IMR-90 (cell line): ENCODE results near the gene RASGRP4. TPM values are rescaled to one million over a fixed set of nuclear protein-coding genes. Genes with fewer than 3 reads are reported as not detected.
"Not testable (repeated sequence)": the region's sequence is repeated elsewhere in the genome, so short reads cannot be mapped to it uniquely, and the experiment has no call there.

Source experiments
- ATAC-seq: fragments of 200-7000 bp; cut with Tn5 transposase; 2 replicates; pipeline ENCODE4 v1.9.1; 2020; ENCODE audit warnings: low read depth, mild to moderate bottlenecking, moderate library complexity
- BruUV-seq: library from RNA; stranded (reverse); fragments of 400-500 nt; replicated peaks from 2 replicates; lab custom pipeline; 2021; lab: Mats Ljungman, UMichigan
- CTCF ChIA-PET: fragments of 300-600 bp; formaldehyde crosslinking; extraction: SDS; loops from one replicate; lab custom pipeline; 2021; ENCODE audit warnings: antibody characterized with exemption; lab: Yijun Ruan, JAX
- POLR2A ChIA-PET: fragments of 300-600 bp; sonication (Branson Sonifier 250); formaldehyde crosslinking; loops from one replicate; lab custom pipeline; 2022; ENCODE audit warnings: antibody characterized with exemption; ENCODE audit not compliant: unreplicated experiment; lab: Charles Lee
- DNase-seq: peaks from one replicate; pipeline ENCODE4 v3.0.0; 2013
- H2AFZ ChIP-seq: replicated peaks from 2 replicates; pipeline ENCODE3; 2013; ENCODE audit warnings: low read length, mild to moderate bottlenecking; ENCODE audit not compliant: poor library complexity
- H2AK5ac ChIP-seq: 2 replicates; pipeline ENCODE4 v1.6.1; 2013; ENCODE audit warnings: low read depth, low read length, inconsistent platforms
- H2AK9ac ChIP-seq: replicated peaks from 2 replicates; pipeline ENCODE3; 2013; ENCODE audit warnings: mild to moderate bottlenecking, low read depth, low read length, moderate library complexity; ENCODE audit not compliant: poor library complexity
- H2BK120ac ChIP-seq: 2 replicates; pipeline ENCODE4 v1.6.1; 2013; ENCODE audit warnings: low read depth, low read length, inconsistent platforms
- H2BK15ac ChIP-seq: 3 replicates; pipeline ENCODE4 v1.6.1; 2013; ENCODE audit warnings: low read depth, low read length, inconsistent platforms
- H2BK20ac ChIP-seq: 2 replicates; pipeline ENCODE4 v1.6.1; 2013; ENCODE audit warnings: low read depth, mild to moderate bottlenecking, inconsistent platforms, low read length, moderate library complexity
- H2BK5ac ChIP-seq: 2 replicates; pipeline ENCODE4 v1.6.1; 2013; ENCODE audit warnings: mild to moderate bottlenecking, low read depth, low read length, inconsistent platforms; ENCODE audit not compliant: poor library complexity, severe bottlenecking
- H3K14ac ChIP-seq: replicated peaks from 2 replicates; pipeline ENCODE4 v1.6.1; 2013; ENCODE audit warnings: low read depth, low read length, inconsistent platforms
- H3K18ac ChIP-seq: 2 replicates; pipeline ENCODE4 v1.6.1; 2013; ENCODE audit warnings: low read depth, low read length, control low read depth
- H3K23ac ChIP-seq: 2 replicates; pipeline ENCODE4 v1.6.1; 2013; ENCODE audit warnings: low read depth, low read length, inconsistent platforms
- H3K27ac ChIP-seq: 2 replicates; pipeline ENCODE4 v1.5.1; 2013; ENCODE audit warnings: mild to moderate bottlenecking, control low read depth, low read length; ENCODE audit not compliant: insufficient read depth
- H3K27me3 ChIP-seq: 2 replicates; pipeline ENCODE4 v1.6.1; 2013; ENCODE audit warnings: low read length; ENCODE audit not compliant: control insufficient read depth, insufficient read depth
- H3K36me3 ChIP-seq: 2 replicates; pipeline ENCODE4 v1.6.1; 2013; ENCODE audit warnings: low read length, mixed read lengths; ENCODE audit not compliant: control insufficient read depth, insufficient read depth
- H3K4ac ChIP-seq: 2 replicates; pipeline ENCODE4 v1.6.1; 2013; ENCODE audit warnings: low read depth, low read length, inconsistent platforms
- H3K4me1 ChIP-seq: 2 replicates; pipeline ENCODE4 v1.6.1; 2013; ENCODE audit warnings: low read length, mixed read lengths; ENCODE audit not compliant: control insufficient read depth, insufficient read depth
- H3K4me2 ChIP-seq: 2 replicates; pipeline ENCODE4 v1.6.1; 2013; ENCODE audit warnings: low read depth, mild to moderate bottlenecking, control low read depth, low read length, moderate library complexity
- H3K4me3 ChIP-seq: 2 replicates; pipeline ENCODE4 v1.5.1; 2013; ENCODE audit warnings: low read depth, mild to moderate bottlenecking, control low read depth, low read length, moderate library complexity; ENCODE audit not compliant: insufficient read depth
- H3K56ac ChIP-seq: 2 replicates; pipeline ENCODE4 v1.6.1; 2013; ENCODE audit warnings: low read length, inconsistent platforms; ENCODE audit not compliant: insufficient read depth; ENCODE audit errors: extremely low read depth
- H3K79me1 ChIP-seq, 2 experiments: 2 replicates each; pipeline ENCODE4 v1.6.1; 2013; ENCODE audit warnings: low read length in 2 of 2, inconsistent platforms in 1 of 2, low read depth in 1 of 2
- H3K9ac ChIP-seq: 2 replicates; pipeline ENCODE4 v1.6.1; 2013; ENCODE audit warnings: low read depth, low read length, control low read depth
- H3K9me1 ChIP-seq: 2 replicates; pipeline ENCODE4 v1.6.1; 2013; ENCODE audit warnings: low read length, inconsistent platforms; ENCODE audit not compliant: insufficient read depth
- H3K9me3 ChIP-seq: 2 replicates; pipeline ENCODE4 v1.6.1; 2013; ENCODE audit warnings: low read length; ENCODE audit not compliant: control insufficient read depth, insufficient read depth
- H4K20me1 ChIP-seq: 2 replicates; pipeline ENCODE4 v1.6.1; 2013; ENCODE audit warnings: low read length, inconsistent platforms; ENCODE audit not compliant: insufficient read depth
- H4K5ac ChIP-seq: 2 replicates; pipeline ENCODE4 v1.6.1; 2013; ENCODE audit warnings: mild to moderate bottlenecking, low read depth, low read length, control low read depth
- H4K8ac ChIP-seq, 2 experiments: 2 replicates each; pipeline ENCODE4 v1.6.1; 2013; ENCODE audit warnings: low read depth in 2 of 2, low read length in 2 of 2, control low read depth in 1 of 2, inconsistent platforms in 1 of 2
- H4K91ac ChIP-seq: 2 replicates; pipeline ENCODE4 v1.6.1; 2013; ENCODE audit warnings: low read depth, low read length, inconsistent platforms; ENCODE audit not compliant: insufficient read depth
- BHLHE40 ChIP-seq: fragments of 150-350 bp; IDR thresholded peaks from 2 replicates; pipeline ENCODE4 v1.6.1; 2016; ENCODE audit warnings: mild to moderate bottlenecking, low read depth, low read length
- CHD1 ChIP-seq: IDR thresholded peaks from 2 replicates; pipeline ENCODE4 v1.6.1; 2012; ENCODE audit warnings: low read depth, low read length, improper control_type of control experiment
- CTCF ChIP-seq: conservative IDR thresholded peaks from 2 replicates; pipeline ENCODE4 v1.5.1; 2012; ENCODE audit warnings: mild to moderate bottlenecking, low read depth, low read length, improper control_type of control experiment
- FOS ChIP-seq: fragments of 150-350 bp; IDR thresholded peaks from 2 replicates; pipeline ENCODE4 v1.6.1; 2016; ENCODE audit warnings: low read depth, low read length
- MAZ ChIP-seq: IDR thresholded peaks from 2 replicates; pipeline ENCODE4 v1.6.1; 2012; ENCODE audit warnings: low read depth, mild to moderate bottlenecking, low read length, improper control_type of control experiment, moderate library complexity, borderline replicate concordance
- MXI1 ChIP-seq: IDR thresholded peaks from 2 replicates; pipeline ENCODE4 v1.6.1; 2012; ENCODE audit warnings: low read depth, mild to moderate bottlenecking, low read length, moderate library complexity, borderline replicate concordance
- WGBS, 2 experiments: methylation state at CpG; one replicate each; pipeline versions ENCODE4 v1.1.5 to v1.1.7; 2013; ENCODE audit warnings: missing lambda C conversion rate in 2 of 2; ENCODE audit not compliant: insufficient read length in 1 of 2; ENCODE audit errors: extremely low coverage in 2 of 2; 5-methylcytosine and 5-hydroxymethylcytosine counted together
- dilution Hi-C: fragments of 300-500 bp; cut with HindIII; formaldehyde crosslinking; loops from one replicate; pipeline ENCODE4 v1.14.3; 2018; ENCODE audit warnings: low sequenced_read_pairs; ENCODE audit not compliant: unreplicated experiment
- in situ Hi-C: fragments of 300-500 bp; cut with MboI; formaldehyde crosslinking; loops from 3 replicates; pipeline ENCODE4 v1.14.3; 2019; ENCODE audit warnings: low sequenced_read_pairs, inconsistent platforms, mixed read lengths
- intact Hi-C: fragments of 100-400 bp; cut with micrococcal nuclease; formaldehyde crosslinking; loops from 2 replicates; pipeline ENCODE4 v1.10.0; 2022
- polyA plus RNA-seq, 3 experiments: library from polyadenylated mRNA; depleted of rRNA; stranded (reverse); fragments of >200 nt; gene quantifications; 2 replicates each; pipeline ENCODE4 v1.2.3, GENCODE V29; 2012; ENCODE audit warnings: low replicate concordance in 1 of 3
- total RNA-seq: library from RNA; depleted of rRNA; stranded (reverse); fragments of >200 nt; gene quantifications from 2 replicates; pipeline ENCODE4 v1.2.3, GENCODE V29; 2012

RASGRP4 gene
- total and polyA plus RNA-seq, 2 of the 4 experiments (the other 2 are of a cell fraction) = not detected

GRCh38 chr19:38411041-38411712 lies 14.8 kb downstream of the RASGRP4 start:
- Histone ChIP-seq H2BK120ac (no peak overlapping the region), H3K56ac (no peak overlapping the region), H2BK20ac (no peak overlapping the region), H4K20me1 (no peaks in the 10 kb centered on the region), H3K9me3 (no peaks in the 10 kb centered on the region), H3K4me2 (no peak overlapping the region), H2BK15ac (no peak overlapping the region), H4K91ac (no peak overlapping the region), H3K23ac (no peak overlapping the region), H4K8ac (no peak overlapping the region), H3K27ac (no peak overlapping the region), H3K79me1 (no peaks in the 10 kb centered on the region), H3K9me1 (no peaks in the 10 kb centered on the region), H3K4me1 (no peaks in the 10 kb centered on the region), H2AK9ac (no peak overlapping the region), H3K36me3 (peaks cover 5% of the 10 kb centered on the region; the same call in 1 of the 2 replicates), H2AK5ac (no peak overlapping the region), H3K14ac (no peak overlapping the region), H2BK5ac (no peak overlapping the region), H3K18ac (no peak overlapping the region), H3K4me3 (no peak overlapping the region), H2AFZ (no peak overlapping the region), H3K4ac (no peak overlapping the region), H3K27me3 (no peaks in the 10 kb centered on the region), H3K9ac (no peak overlapping the region), H4K5ac (no peak overlapping the region)
- BruUV-seq = no TSS peak
- TF ChIP-seq MAZ (no peak), FOS (no peak), MXI1 (no peak), CHD1 (no peak), BHLHE40 (no peak), CTCF (no peak)
- no peak for DNase-seq
- no peak; the same call in 1 of the 2 replicates for ATAC-seq
- CTCF ChIA-PET = no interaction called here
- intact Hi-C loops (no loop called here), in situ Hi-C loops (loop anchor here (25.0 kb wide), 1 partner anchor 526 kb away; the partner anchor contains the start of genes MRPS12 and SARS2), dilution Hi-C loops (no loop called here)
- WGBS, 2 experiments = 100% methylated on average over 3 of the region's 13 CpGs; no CpG with 5 or more reads in 1 of the 2 experiments
- POLR2A ChIA-PET = no interaction called here

DNA sequence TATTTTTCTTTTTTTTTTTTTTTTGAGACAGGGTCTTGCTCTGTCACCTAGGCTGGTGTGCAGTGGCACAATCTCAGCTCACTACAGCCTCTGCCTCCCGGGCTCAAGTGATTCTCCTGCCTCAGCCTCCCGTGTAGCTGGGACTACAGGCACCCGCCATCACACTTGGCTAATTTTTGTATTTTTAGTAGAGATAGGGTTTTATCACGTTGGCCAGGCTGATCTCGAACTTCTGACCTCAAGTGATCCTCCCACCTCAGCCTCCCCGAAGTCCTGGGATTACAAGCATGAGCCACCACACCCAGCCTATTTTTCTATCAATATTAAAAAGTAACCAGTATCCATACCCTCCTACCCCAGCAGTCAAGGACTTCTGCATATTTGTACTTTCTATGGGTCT lies 15.6 kb downstream of the RASGRP4 start:
- dilution Hi-C loops, POLR2A ChIA-PET: not testable (repeated sequence)
- WGBS, 2 experiments = no CpG with 5 or more reads among the region's 6 CpGs

More for the DNA sequence above, 15.6 kb downstream of the RASGRP4 start:
- H3K9me1 ChIP-seq, BruUV-seq, H2BK15ac ChIP-seq, H4K20me1 ChIP-seq, H3K4me1 ChIP-seq, H3K4me3 ChIP-seq, DNase-seq, H3K27me3 ChIP-seq, H3K23ac ChIP-seq, intact Hi-C loops, H3K36me3 ChIP-seq, H2AFZ ChIP-seq, H4K8ac ChIP-seq, H3K9ac ChIP-seq, H3K56ac ChIP-seq, CTCF ChIA-PET, H2BK20ac ChIP-seq, H2AK5ac ChIP-seq, H3K18ac ChIP-seq, ATAC-seq, H4K5ac ChIP-seq, H2BK120ac ChIP-seq, H2BK5ac ChIP-seq, H3K27ac ChIP-seq, H3K79me1 ChIP-seq, H2AK9ac ChIP-seq, H4K91ac ChIP-seq, H3K4ac ChIP-seq, H3K9me3 ChIP-seq, H3K4me2 ChIP-seq, H3K14ac ChIP-seq: not testable (repeated sequence)
- in situ Hi-C loops = loop anchor here (25.0 kb wide), 1 partner anchor 527 kb away; the partner anchor contains the start of genes MRPS12 and SARS2
